Activated gamma-delta T cell treated with anti-CD3 and anti-CD28 coated beads, Interleukin-2, amount 50 U/mL, for 16 hours (primary cell): ENCODE data around the gene LRMDA.

Experiments
- DNase-seq: peaks from one replicate; pipeline ENCODE4 v3.0.0-alpha.2; 2020; ENCODE audit warnings: low read depth

The LRMDA gene

DNA sequence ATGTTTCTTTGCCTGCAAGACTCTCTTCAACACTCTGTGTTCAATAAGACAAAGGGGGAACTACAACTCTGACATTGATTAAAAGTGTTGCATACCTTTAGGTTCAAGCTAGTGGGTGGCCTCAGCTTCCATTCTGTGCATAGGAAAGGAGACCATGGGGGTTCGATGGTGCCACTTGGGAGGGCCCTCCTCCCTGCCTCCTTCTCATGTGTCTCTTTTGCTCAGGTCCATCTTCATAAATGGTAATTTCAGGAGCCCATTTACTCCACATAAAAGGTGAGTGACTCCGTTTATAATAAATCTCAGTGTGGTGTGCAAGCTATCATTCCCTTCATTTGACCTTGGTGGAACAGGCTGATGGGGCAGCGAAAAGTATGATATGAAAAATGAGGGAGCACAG, 285.1 kb downstream of the LRMDA start:
- no peak for DNase-seq

DNA sequence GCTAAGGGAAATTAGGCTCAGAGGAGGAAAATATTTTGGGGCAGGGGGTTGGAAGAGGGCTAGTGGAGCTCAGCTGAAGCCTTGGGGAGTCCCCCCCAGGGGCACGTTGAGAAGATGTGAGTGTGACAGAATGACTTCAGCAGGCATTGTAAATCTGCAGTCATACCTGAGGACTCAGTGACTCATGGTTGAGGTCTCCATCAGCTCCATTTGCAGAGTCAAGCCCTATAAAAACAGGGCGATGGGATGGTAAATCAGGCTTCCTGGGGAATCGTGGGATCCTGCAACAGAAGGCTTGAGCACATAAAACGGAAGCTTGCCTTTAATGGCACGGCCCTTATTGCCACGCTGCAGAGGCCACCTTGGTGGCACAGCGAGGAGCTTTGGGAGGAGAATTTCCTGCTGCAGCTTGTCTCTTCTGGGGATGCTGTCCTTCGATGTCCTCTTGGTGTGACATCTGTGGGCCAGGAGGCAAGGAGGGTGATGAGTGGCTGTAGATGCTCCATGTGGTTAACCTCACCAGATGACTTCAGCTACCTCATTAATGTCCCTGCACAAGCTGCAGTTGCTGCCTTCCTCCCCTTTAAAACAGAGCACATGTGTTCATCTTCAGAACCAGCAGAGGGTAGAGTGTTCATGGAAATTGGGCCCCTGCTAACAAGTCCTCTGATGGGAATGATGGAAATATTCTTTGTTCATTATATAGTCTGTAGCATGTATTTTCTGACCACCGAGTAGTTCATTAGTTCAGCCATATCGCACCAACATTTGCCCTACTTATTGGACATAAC, 285.9 kb downstream of the LRMDA start:
- DNase-seq, result no peak

DNA sequence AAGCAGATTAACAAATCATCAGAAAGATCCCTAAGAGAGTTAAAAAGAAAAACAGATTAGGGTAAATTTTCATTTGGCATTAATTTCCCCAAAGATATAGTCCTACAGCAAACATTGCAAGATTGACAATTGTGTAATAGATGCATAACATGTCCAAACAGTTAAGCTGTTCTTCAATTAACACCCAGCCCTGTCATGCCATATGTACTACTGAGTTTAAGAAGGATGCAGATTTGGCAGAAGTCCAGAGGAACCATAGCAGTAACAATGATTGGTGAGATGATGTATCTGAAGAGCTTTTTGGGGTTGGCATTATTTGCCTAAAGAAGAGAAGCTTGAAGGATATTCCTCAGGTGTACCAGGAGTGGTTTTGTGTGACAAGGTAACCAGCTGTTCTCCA, 287.6 kb downstream of the LRMDA start:
- DNase-seq, result no peak

DNA sequence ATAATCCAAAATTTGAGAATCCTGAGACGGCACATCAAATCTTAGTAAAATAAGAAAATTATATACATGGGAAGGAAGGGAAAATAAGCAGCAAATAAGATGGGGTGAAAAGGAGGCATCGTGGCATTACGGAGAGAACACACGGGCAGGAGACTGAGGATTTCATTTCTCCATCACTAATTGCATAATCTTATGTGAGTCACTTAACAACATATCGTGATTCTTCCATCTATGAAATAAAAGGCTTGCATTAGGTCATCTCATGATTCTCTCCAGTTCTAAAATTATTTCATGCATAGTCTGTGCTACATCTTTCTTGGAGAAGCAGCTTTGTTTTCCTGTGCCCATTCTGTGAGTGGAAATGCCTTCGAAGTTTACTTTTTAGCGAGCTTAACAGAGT, 288.7 kb downstream of the LRMDA start:
- no peak for DNase-seq

DNA sequence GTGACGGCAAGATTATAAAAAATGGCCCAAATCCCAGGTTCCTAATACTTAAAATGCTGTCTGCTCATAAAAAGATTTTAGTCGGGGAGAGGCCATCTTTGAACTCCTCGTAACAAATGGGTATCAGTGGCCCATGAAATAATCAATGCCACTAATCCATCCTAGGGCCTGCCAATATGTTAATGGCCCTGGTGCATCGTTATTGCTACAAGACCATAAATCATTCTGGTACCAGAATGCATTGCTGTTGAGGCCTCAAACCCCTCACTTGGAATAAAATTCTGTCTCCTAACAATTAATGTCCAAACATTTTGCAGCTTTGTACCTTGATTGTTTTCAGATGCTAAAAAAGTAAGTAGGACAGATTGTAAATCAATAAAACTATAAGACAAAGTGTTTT, 290.6 kb downstream of the LRMDA start:
- DNase-seq, result no peak

DNA sequence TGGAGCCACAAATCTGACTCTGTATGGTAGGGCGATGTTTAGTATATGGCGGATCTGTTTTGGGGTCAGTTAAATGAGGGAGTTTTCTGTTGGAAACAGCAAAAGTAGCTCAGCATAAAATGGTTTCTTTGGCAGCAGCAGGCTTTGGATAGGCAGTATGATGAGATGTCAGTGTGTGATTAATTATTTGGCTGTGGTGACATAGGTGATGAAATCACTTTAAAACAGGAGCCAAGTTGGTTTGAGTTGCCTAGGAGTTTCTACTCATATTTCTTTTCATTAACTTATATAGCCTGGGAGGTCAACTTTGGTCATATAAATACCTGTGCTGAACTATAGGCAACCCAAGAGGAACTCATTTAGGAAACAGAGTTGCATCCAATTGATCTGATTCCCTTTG, 291.2 kb downstream of the LRMDA start:
- no peak for DNase-seq

DNA sequence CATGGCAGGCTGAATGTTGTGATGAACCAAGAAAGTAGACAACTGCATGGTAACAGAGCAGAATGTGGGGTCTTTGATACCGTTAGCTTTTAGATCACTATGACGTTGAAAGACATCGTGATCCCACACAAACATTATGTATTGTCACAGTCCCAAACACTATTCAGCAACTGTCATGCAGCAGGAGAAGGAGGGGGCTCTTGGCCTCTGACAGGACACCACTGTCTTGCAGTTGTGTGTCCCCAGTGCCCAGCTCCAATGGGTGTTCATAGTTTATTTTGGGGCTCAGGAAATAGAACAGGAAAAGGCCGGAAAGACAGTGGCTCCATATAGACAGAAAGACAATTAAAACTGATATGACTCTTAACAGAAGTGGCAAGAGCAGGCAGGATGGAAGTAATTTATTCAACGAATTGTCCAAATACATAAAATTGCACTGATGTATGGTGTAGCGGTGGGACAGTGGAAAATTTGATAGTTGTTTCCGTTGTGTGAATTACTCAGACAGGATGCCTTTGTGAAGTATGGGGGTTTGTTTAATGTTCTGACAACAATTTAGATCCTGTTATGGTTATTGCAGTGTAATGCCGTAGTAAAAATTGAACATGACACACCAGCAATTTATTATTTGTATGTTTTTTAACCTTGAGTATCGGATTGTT, 292.0 kb downstream of the LRMDA start:
- DNase-seq, result no peak

DNA sequence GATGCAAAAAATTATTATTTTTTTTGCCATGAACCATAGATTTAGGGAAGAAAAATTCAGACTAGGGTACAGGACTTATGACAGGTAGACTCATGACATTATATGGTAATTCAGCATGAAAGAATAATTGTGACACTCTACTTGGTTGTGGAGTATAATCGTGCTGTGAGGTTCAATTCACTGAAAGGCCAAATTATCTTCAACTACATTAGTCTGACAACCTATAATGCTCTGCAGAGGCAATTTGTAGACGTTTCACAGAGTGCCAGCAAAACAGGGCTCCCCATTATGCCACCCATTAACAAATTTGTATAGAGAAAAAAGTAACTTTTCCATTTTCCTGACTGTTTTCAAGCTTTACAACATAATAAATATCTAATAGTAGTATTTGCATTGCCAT, 292.6 kb downstream of the LRMDA start:
- DNase-seq, result no peak

DNA sequence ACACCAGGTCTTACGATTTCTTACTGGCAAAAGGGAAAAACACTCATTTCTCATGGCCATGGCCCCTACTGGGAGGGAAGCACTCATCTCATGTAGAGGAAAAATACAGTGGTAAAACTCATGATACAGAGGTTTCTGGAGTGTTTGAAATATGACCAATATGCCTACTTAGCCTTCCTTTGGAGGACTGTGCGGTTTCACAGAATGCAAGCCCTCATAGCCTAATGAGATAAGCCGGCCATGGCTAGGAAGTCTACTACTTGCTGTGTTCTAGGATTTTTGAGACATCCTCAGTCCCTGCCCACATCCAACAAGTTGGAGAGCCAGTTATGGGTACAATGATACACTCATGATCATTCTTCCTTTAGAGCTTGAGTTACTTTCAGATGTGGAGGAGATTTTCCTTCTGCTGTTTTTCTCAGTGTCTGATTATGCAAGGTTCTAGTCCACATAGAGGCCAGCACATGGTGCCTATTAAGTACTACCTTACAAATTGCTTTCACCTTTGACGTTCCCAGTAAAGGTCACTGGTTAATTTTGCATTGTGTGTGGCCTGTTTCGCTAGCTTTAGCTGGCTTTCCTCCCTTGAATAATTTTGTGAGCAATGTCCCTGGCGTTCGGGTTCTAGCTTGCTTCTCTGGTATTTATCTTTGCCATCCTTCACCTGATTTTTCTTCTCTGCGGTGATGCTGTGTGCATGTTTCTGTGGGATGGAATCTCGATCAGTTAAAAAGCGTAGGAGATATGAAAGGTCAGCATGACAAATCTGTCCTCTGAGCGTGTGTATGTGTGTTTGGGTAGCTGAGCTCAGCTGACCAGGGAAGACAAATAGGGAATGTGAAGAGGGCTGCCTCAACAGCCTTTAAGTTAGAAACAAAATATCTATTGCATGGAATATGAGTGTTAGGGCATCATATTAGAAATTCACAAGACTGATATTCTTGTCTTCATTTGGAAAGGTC, 295.4 kb downstream of the LRMDA start:
- DNase-seq, result no peak

DNA sequence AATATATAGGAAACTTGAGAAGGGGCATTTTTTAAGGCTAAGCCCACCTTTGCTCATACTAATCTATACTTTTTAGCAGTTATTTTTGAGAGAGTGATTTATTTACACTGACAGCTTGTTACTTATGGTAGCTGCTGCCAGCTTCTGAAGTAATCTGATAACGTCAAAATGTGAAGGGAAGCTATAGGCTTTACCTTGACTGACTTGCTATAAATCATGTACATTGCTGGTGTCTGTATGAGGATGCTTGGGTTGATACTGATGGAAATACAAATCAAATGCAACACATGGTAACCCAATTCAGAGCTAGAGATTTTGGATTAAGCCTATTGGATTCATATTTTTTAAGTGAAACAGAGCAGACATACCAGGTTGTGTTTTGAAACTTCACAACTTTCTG, 299.4 kb downstream of the LRMDA start:
- DNase-seq, result no peak

DNA sequence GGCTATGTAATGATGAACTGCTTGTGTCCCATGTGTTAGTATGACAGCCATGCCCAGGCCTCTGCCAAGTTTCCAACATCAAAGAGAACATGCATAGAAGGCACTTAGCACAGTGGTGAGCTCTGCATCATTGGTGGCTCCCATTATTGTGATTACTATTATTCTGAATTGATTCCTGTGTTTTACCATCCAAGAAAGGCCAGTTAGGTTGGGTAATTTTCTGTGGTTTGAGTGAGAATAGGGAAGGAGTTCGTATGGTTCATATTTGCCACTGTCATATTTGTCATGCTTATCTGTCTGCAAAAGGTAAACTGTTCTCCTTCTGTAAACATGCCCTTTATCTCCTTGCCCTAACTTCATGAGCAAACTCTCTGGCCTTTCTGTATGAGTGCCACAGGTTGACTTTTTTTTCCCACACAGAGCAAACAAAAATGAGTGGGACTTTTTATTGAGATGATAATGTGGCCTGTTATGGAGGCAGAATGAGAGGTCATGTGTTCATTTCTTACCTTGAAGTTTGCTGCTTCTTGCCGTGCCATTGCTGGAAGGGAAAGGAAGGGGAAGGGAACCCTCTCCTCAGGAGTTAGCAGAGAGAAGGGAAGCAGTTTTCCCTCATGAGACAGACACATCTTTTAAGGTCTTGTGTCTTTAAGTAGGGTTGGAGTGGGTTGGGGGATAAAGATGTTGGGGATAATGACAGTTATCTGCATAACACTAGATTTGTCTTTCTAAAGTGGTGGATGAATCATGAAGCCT, 301.9 kb downstream of the LRMDA start:
- DNase-seq, result no peak

DNA sequence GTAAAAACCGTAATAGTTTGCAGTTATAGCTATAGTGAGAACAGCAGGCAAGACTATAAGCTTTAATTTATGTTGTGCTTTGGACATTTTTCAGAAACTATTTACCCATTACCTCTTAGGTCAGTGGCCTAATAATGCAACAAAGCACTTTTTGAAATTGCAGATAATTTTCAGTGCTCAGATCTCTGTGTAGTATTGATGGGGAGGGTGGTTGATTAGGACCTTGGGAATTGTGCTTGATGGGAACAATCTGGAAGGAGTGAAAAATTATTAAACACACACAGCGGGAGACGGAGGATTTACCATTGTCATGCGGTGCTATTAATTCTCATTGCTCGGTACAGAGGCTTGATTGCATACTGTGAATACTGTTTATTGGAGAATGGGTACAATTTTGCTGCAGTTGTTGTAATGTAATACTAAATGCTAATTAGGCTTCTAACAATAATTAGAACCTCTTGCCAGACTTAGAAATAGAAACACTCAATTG, 304.8 kb downstream of the LRMDA start:
- DNase-seq, result no peak

DNA sequence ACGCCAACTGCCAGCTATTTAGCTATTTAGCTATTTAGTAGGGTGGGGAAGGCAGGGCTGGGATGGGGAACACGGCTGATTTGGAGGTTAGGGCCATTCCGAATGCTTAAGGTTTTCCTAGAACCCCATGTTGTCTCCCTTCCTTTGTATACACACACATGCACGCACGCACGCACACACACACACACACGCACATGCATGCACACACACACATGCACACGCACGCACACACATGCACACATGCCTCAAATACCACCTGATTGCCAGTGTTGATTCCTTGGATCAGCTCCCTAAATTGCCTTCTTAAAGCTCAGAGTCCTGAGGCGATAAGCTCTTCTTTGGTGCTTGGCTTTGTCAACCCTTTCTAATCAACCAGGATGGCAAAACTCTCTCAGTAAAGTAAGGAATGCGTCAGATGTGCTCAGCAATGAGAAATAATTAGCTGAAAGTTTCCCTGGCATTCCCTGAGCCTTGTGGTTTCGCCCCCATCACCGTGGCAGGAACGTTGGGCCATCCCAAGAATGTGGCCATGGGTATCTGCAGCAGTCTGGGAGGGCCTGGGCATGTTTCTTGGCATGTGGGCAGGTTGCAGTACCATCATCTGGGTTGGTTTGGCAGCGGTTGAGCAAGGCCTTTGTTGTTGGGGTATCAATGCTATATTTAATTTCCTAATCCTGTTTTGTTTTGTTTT, 305.6 kb downstream of the LRMDA start:
- no peak for DNase-seq

DNA sequence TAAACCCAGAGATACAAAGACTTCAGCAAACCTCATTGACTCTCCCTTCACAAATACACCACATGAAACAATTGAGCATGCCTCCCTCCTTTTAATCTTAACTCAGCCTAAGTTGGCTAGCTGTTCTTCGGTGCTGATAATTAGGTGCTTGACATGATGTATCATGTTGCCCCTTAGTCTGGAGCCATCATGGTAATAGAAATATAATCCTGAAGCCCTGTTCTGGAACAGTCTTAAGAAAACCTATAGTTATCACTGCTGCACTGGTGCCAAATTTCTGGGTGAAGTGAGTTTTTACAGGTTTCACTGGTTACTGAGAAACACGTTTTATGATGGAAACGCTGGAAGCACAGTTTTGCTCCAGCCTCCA, 306.1 kb downstream of the LRMDA start:
- no peak for DNase-seq

DNA sequence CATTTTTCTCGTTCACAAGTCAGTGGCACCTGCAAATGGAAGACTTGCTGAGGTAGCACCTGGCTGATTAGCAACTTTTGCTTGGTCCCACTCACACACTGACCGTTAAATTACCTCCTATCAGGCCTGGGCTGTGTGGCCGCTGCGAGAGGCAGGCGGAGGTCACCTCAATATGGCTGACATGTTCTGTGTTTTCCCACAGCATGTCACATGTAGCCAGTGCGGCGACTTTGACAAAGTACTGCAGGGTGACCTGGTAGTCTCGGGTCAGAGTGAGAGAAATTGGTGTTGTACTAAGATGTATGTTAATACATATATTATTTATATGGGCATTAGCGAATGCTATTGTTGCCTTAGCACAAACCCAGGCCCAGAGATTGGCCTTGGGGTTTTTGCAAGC, 307.5 kb downstream of the LRMDA start:
- DNase-seq, result no peak

DNA sequence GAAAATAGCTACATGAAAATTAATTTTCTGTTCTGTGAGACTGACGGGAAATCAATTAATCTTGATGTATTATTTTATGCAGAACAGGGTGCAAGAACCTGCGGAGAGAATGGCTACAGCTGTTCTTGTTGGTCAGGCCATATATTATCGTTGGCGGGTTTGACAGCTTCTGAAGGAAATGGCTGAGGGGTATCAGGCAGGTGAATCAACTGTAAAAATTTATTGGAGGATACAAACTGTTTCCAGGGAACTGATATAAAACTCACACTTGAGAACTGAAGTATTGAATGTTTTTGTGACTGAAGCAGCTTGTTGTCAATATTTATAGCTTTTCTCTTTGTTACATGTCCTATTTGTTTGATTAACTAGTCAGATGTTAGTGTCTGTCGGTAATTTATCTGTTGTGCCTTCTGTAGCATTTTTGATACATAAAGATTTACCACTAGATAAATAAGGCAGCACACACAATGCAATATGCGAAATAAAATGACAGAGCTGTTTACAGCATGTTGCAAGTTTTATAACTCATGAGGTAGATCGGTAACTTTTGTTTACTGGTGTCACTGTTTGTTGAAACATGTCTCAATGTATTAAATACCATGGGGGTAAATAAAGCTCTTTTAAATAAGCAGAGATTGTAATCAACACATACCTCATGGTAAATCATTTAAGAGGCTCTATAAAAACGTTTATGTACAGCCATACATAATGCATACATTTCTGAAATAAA, 308.2 kb downstream of the LRMDA start:
- no peak for DNase-seq

DNA sequence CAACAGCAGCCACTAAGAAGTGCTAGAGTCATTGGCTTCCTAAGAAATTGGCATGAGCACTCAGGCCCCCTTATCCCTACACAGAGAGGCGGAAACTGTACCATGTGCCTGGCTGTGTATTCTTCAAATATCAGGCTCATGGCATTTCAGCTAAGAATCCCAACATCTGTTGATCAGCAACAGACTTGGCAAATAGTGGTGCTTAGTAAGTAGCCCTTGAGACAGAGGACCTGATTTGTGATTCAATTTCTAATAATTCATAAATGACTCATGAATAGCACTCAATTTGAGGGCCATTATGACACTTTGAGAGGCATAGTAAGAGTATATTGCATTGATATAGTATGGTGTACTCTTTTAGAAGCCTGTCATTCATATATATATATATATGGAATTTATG, 309.1 kb downstream of the LRMDA start:
- no peak for DNase-seq

DNA sequence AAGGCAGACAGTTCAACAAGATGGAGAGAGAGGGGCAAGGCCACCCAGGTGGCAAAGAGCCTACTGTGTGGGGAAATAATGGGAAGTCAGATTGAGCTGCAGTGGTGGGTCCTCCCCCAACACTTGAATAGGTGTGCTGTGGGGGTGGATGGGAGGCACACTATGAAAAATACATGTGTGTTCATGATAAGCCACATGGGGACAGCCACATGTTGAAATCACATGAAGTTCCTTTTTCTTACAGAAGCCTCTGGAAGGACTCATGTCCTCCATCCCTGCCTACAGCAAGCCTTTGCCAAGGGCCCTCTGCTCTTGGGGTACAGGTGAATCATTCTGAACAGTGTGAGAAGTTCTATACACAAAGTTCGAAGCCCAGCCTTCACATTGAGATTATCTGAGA, 310.9 kb downstream of the LRMDA start:
- no peak for DNase-seq

DNA sequence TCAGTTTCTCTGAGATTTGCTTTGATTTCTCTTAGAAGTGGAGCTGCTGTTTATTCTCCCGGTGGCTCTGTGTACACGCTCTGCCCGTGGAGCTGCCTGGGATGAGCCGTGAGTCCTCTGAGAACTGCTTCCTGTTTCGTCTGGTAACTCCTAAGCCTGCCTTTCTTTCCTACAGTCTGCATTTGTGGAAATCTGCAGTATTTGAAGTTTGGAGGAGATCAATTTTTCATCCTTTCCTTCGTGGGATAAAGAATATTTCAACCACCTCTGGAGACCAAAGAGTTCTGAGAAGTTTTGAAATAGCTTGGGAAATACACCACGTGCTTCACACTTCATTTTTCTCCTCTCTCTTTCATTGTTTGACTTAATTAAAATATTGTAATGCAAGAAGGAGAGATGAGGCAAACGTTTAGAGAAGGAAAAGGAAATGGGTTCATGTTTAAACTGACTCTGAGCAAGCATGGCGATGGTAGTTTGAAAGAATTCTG, 311.9 kb downstream of the LRMDA start:
- DNase-seq, result no peak

DNA sequence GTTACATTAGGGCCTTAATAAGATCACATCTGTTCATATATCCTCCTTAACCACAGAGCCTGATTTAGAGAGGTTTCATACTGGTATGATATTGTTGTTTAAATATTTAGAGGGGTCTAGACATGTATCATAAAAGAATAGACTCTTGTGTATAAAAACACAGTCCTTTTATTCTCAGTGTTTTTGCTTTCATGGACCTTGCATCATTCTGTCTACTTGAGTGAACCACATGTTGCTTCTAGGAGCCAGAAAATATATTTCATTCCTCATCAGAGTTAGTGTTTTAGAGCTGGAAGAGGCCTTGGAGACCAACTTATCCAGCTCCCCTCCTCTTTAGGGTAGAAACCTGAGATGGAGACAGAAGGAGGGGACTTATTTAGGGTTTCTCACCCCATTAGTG, 312.8 kb downstream of the LRMDA start:
- no peak for DNase-seq
